NCI-H1930 (cell line): ENCODE results near the gene GRID2IP.
"Not testable (repeated sequence)": the region's sequence is repeated elsewhere in the genome, so short reads cannot be mapped to it uniquely, and the experiment has no call there.

Experiments used
- DNase-seq, 2 experiments: peaks; one replicate each; lab custom pipeline; 2025; lab: John Stamatoyannopoulos, UW

GRID2IP gene

GRCh38 chr7:6487184-6487545 lies 64.1 kb downstream of the GRID2IP start:
- DNase-seq = no peak

- DNase-seq = no peak
Observed at GRCh38 chr7:6486438-6487183, 64.7 kb downstream of the GRID2IP start.

GRCh38 chr7:6482743-6483119 lies 68.5 kb downstream of the GRID2IP start:
- DNase-seq = no peak

GRCh38 chr7:6482307-6482706 lies 69.0 kb downstream of the GRID2IP start:
- DNase-seq = no peak

DNA sequence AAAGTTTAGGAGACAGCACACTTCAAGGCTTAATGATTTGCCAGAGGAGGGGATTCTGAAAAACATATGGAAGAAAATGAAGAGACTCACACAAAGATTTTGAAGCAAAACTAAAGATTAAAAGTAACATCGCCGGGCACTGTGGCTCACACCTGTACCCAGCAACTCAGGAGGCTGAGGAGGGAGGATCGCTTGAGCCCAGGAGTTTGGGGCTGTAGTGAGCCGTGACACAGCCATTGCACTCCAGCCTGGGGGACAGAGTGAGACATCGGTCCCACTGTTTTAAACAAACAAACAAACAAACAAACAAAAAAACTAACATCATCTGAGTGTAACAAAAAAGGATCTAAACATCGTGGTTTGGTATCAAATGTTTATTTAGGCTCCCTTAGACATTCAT lies 69.8 kb downstream of the GRID2IP start:
- no peak for DNase-seq

GRCh38 chr7:6480323-6480660 lies 71.0 kb downstream of the GRID2IP start:
- no peak for DNase-seq

DNA sequence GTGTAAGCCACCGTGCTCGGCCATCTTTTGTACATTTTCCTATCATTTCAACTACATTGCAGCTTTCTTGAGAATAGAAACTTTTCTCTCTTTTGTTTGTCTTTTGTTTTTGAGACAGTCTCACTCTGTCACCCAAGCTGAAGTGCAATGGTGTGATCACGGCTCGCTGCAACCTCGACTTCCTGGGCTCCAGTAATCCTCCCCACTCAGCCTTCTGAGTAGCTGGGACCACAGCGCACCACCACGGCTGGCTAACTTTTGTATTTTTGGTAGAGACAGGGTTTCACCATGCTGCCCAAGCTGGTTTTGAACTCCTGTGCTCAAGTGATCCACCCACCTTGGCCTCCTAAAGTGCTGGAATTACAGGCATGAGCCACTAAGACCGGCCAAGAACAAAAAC lies 72.2 kb downstream of the GRID2IP start:
- DNase-seq = no peak

GRCh38 chr7:6478186-6478585 lies 73.1 kb downstream of the GRID2IP start:
- no peak for DNase-seq

GRCh38 chr7:6477318-6477660 lies 74.0 kb downstream of the GRID2IP start:
- no peak for DNase-seq

DNA sequence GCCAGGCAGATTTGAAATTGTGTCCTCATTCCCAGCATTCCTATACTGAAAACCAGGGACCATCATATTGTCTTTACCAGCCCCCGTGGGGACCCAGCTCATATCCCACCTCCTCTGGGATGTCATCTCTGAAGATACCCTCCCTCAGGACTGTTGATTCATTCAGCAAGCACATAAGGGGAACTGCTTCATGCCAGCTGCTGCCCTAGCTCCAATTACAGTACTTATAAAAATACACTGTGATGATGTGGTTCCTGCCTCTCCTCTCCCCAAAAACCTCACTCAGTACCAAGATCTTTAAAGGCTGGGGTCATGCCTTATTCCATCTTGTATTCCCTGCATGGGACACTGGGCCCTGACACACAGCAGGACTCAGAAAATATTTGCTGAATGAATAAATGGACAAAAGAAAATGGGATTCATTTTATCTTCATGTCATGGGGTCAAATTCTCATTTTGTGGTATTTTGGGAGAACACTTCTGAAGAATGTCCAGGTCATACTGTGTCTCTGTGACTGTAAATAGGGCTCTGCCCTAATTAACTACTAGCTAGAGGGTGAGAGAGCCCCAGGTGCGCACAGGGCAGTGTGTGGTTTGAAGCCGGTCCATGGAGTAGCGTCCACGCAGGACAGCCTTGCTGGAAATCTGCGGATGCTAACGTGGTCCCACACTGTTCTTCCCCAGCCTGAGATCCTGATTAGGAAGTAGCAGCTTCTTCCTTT lies 74.5 kb downstream of the GRID2IP start:
- DNase-seq = no peak

GRCh38 chr7:6475433-6476186 lies 75.7 kb downstream of the GRID2IP start:
- DNase-seq = no peak

DNA sequence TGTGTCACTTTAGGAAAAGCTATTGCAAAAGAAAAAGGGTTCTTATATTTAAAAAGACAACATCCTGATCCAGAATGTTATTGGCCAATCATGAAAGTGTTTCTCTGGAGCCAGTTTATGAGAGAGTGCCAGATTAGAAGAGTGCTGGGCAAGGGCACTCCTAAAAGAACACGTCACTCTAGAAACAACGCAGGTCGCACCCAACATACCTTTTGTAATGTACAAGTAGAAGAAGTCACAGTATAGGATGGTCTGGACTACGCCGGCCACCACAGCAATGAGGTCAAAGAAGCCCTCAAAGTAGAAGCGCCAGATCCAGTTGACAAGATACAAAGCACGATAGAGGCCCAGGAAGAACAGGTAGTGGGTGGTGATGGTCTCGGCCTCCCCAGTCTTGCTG lies 85.4 kb downstream of the GRID2IP start:
- DNase-seq = no peak

GRCh38 chr7:6463609-6464008 lies 87.7 kb downstream of the GRID2IP start:
- not testable (repeated sequence) for DNase-seq

DNA sequence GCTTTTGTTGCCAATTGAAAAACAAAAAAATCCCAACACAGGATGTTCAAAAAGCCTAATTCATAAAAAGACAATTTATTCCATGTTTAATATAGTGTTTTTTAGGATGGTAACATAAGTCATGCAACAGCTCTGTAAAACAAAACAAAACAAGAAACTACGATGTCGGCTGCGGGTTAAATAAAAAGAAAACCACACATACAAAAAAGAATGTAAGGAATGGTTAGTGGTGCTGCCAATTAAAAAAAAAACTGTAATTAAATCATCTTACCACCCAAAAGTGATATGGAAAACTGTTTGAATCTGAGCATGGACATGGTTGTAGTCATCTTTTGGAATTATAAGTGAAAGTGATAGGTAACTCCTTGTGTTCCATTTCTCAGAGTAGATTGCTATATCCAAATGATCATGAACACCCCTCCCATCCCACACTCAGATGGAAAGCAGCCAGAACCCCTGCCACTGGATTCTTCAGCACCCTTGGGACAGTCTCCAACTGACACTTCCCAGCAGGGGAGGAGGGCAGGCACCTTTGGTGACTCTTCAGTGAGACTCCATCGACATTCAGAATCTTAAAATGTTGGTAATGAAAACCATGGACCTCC lies 89.2 kb downstream of the GRID2IP start:
- no peak for DNase-seq

DNA sequence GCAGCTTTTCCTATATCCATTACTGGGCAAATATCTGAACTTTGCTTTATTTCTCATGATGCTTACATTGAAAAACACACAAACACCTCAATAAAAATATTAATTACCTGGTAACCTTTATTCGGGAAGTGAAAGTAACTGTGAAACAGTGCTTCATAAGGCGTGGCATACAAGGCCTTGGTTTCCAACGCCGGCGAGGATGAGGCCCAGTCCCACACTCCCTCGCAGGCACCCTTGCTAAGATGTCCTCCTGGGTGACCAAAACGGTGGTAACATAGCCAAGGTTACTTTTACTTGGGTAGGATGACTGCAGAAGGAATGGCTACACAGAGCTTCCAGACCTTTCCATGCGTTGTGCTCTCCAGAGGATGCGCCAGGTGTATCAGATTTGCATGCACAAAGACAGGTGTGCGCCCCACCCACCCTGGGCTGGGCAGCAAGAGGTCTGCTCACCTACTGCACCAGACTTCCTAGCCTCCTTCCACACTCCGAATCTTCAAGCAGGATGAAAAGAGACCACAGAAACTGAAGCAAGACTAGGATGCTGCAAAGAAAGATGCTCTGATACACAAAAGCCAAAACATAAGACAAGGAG lies 90.2 kb downstream of the GRID2IP start:
- DNase-seq = no peak

DNA sequence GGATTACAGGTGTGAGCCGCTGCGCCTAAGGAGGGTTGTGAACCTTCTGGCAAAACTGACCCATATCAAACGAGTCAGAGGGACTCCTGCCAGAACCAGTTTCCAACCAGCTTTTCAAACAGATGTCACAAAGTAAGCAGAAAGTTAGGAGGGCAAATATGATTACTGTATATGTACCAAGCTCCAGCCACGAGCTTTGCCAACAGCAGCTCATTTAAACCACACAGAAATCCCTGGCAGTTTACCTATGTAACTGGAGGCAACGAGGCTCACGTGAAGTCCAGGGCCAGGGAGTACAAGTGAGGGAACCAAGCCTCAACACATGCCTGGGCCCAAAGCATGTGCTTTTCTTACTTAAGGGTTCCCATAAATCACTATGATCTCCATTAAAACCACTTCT lies 91.0 kb downstream of the GRID2IP start:
- no peak for DNase-seq

- not testable (repeated sequence) for DNase-seq
Observed at GRCh38 chr7:6458676-6459075, 92.6 kb downstream of the GRID2IP start.

GRCh38 chr7:6453734-6454133 lies 97.5 kb downstream of the GRID2IP start:
- no peak for DNase-seq

DNA sequence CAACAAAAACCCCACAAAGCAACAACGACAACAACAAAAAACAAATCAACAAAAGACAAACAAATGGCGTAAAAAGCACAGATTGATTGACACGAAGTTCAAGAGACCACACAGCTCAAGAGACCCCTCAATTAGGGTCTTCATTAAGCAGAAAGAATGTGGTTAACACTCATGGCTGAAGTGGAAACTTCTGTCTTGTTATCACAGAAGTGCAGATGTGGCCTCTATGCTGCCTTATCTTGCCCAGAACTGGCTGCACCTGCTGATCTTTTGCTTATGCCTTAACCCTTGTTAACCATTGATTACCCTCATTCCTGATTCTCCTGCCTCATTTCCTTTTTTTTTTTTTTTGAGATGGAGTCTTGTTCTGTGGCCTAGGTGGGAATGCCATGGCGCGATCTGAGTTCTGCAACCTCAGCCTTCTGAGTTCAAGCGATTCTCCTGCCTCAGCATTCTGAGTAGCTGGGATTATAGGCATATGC lies 100.0 kb downstream of the GRID2IP start:
- DNase-seq = no peak

DNA sequence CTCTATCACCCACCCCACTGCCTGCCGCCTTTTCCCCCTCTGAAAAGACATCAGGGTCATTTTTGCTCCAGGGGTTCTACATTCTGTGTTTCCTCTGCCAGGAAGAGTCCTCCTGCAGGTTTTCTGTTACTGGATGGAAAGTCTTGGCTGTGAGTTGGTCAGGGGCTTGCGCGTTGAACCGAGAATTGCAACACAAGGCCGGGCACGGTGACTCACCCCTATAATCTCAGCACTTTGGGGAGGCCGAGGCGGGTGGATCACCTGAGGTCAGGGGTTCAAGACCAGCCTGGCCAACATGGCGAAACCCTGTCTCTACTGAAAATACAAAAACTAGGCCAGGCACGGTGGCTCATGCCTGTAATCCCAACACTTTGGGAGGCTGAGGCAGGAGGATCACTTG lies 100.7 kb downstream of the GRID2IP start:
- DNase-seq = not testable (repeated sequence)

DNA sequence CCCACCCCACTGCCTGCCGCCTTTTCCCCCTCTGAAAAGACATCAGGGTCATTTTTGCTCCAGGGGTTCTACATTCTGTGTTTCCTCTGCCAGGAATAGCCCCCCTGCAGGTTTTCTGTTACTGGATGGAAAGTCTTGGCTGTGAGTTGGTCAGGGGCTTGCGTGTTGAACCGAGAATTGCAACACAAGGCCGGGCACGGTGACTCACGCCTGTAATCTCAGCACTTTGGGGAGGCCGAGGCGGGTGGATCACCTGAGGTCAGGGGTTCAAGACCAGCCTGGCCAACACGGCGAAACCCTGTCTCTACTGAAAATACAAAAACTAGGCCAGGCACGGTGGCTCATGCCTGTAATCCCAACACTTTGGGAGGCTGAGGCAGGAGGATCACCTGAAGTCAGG lies 101.4 kb downstream of the GRID2IP start:
- not testable (repeated sequence) for DNase-seq

- DNase-seq = no peak
Observed at GRCh38 chr7:6448943-6449543, 102.2 kb downstream of the GRID2IP start.
